Breast epithelium (tissue), 4 donors: ENCODE data around the gene GATAD2A. TPM values are rescaled to one million over a fixed set of nuclear protein-coding genes. Genes with fewer than 3 reads are reported as not detected.
A peak's percentile ranks its signal among the peaks of the same experiment; 100 is the strongest.

Experiments
- DNase-seq, 2 donors: peaks; one replicate each; pipeline ENCODE4 v3.0.0-alpha.2; 2019; ENCODE audit warnings: low spot score in 2 of 2
- H3K27ac ChIP-seq, 2 donors: fragments of 200-600 bp; sonication (generic) in 1 of 2; one replicate each; pipeline ENCODE4 v1.5.1; 2016 to 2019; ENCODE audit warnings: mild to moderate bottlenecking in 1 of 2
- H3K27me3 ChIP-seq, 2 donors: fragments of 200-600 bp; sonication (generic) in 1 of 2; one replicate each; pipeline versions ENCODE4 v1.5.1 to v1.6.0; 2017 to 2019; ENCODE audit warnings: control low read depth in 1 of 2, mild to moderate bottlenecking in 1 of 2
- H3K36me3 ChIP-seq: fragments of 200-600 bp; one replicate; pipeline ENCODE4 v1.5.1; 2019
- H3K4me1 ChIP-seq, 2 donors: fragments of 200-600 bp; sonication (generic); one replicate each; pipeline ENCODE4 v1.5.1; 2016 to 2019; ENCODE audit warnings: control low read depth in 1 of 2
- H3K4me3 ChIP-seq, 3 donors: fragments of 200-600 bp; sonication (generic); 1 replicate in 2 of 3; 2 replicates in 1 of 3; pipeline ENCODE4 v1.5.1; 2016 to 2019; ENCODE audit warnings: mild to moderate bottlenecking in 3 of 3, moderate library complexity in 2 of 3
- H3K9me3 ChIP-seq, 2 donors: fragments of 200-600 bp; sonication (generic) in 1 of 2; one replicate each; pipeline ENCODE4 v1.5.1; 2016 to 2019; ENCODE audit warnings: control low read depth in 1 of 2
- CTCF ChIP-seq, 3 donors: fragments of 450-650 bp; IDR thresholded peaks; one replicate each; pipeline ENCODE4 v1.5.1; 2016 to 2017; ENCODE audit warnings: antibody characterized with exemption in 3 of 3, mild to moderate bottlenecking in 3 of 3, moderate library complexity in 3 of 3
- POLR2A ChIP-seq: fragments of 450-650 bp; IDR thresholded peaks from one replicate; pipeline ENCODE4 v1.6.1; 2016; ENCODE audit warnings: antibody characterized with exemption, mild to moderate bottlenecking, moderate library complexity
- POLR2AphosphoS5 ChIP-seq, 3 donors: sonication (generic); formaldehyde crosslinking; IDR thresholded peaks; one replicate each; pipeline ENCODE4 v1.6.1; 2017; ENCODE audit warnings: antibody characterized with exemption in 3 of 3
- intact Hi-C: fragments of 100-400 bp; cut with DNase I; formaldehyde crosslinking; loops from one replicate; pipeline ENCODE4 v1.15.1; 2023; ENCODE audit warnings: low total_unique reads
- total RNA-seq, 3 donors: library from RNA; depleted of rRNA; stranded (reverse); fragments of >200 nt; gene quantifications; one replicate each; pipeline ENCODE4 v1.1.0, GENCODE V29; 2016

Gene GATAD2A
- total RNA-seq, 3 donors from 2014 or later, result 29.1 to 38.7 (median 33.6) TPM

DNA sequence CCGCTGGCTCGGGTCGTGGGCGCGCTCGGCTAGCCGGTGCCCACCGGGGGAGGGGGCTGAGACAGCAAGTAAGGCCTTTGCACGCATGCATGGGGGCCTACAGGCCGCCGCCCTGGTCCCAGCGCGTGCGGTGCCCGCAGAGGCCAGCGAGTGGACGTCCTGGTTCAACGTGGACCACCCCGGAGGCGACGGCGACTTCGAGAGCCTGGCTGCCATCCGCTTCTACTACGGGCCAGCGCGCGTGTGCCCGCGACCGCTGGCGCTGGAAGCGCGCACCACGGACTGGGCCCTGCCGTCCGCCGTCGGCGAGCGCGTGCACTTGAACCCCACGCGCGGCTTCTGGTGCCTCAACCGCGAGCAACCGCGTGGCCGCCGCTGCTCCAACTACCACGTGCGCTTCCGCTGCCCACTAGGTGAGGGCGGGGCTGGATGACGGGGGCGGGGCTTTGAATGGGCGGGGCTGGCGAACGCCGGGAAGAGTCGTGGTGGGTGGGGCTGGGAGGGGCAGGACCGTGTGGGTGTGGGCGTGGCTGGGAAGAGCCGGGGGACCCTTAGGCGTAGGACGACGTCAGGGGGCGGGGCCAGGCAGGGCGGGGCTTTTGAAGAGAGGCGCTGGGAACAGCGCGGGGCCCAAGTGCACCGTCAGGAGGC is 134.7 kb downstream of the GATAD2A start:
- Histone ChIP-seq H3K27me3 (no peaks in the 10 kb centered on the region), H3K9me3 (peaks cover 0 to 5% of the 10 kb centered on the region in 2 donors), H3K27ac (no peak overlapping the region), H3K4me1 (peaks cover 0 to 7% of the 10 kb centered on the region in 2 donors), H3K36me3 (no peaks in the 10 kb centered on the region), H3K4me3 (peak overlapping the region in 2 of 3 donors; percentile 39 to 54)
- intact Hi-C loops, result no loop called here
- TF ChIP-seq CTCF (IDR thresholded peaks at IDR 0.05) (no peak), POLR2AphosphoS5 (IDR thresholded peaks at IDR 0.05) (no peak), POLR2A (no peak)
- no peak for DNase-seq

DNA sequence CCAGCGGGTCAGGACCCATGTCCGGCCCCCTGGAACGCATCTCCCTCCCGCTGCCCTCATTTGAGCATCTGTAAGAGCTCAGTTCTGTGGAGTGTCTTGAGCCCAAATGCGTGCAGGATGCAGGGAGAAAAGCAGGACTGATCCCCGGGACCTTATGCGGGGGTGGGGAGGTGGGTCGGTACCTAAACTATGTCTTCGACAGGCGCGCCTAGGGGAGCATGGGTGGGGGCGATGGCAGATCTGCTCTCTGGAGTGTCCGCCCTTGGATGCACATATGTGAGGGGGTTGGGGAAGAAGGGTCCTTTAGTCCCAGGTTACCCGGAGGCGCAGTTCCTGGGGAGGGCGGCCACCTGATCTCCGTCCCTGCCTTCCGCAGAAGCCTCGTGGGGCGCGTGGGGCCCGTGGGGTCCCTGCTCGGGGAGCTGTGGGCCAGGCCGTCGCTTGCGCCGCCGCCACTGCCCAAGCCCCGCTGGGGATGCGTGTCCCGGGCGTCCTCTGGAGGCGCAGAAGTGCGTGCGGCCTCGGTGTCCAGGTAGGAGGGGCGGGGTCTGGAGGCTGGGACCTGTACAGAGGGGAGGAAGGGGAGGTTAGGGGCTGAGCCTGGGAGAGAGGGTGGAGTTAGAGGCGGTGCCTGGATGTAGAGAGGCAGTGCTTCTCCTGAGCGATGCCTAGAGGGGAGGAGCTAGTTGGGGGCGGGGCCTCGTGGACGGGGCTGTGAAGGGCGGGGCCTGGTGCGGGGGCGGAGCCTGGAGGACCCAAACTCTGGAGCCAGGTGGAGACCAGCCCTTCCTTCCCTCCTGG is 135.4 kb downstream of the GATAD2A start:
- TF ChIP-seq POLR2AphosphoS5 (IDR thresholded peaks at IDR 0.05), result no peak
- no peak for TF ChIP-seq CTCF (IDR thresholded peaks at IDR 0.05)
- no peak for TF ChIP-seq POLR2A
- no peak overlapping the region for H3K27ac ChIP-seq
- H3K4me1 ChIP-seq, result peaks cover 0 to 7% of the 10 kb centered on the region in 2 donors
- DNase-seq, result peak in 1 of 2 donors; percentile 48
- peak overlapping the region in 2 of 3 donors; percentile 39 to 54 for H3K4me3 ChIP-seq
- peaks cover 0 to 5% of the 10 kb centered on the region in 2 donors for H3K9me3 ChIP-seq
- no peaks in the 10 kb centered on the region for H3K27me3 ChIP-seq
- no peaks in the 10 kb centered on the region for H3K36me3 ChIP-seq
- intact Hi-C loops, result no loop called here

DNA sequence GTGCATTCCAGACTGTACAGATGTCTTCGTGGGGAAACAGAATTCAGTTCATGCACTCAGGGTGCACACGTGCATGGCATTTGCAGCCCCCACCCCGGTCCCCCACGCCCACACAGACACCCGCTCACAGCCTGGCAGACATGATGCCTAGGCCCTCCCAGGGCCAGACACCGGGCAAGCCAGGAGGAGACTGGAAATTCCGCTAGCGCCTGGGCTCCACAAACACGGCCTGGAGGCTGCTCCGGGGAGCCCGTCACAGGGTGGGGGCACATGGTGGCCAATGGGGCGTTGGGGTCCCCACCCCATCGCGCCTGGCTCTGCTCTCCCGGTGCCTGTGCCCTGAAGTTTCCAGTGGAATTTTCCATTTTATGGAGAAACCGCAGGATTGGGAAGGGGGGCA is 136.1 kb downstream of the GATAD2A start:
- no peak for TF ChIP-seq POLR2AphosphoS5 (IDR thresholded peaks at IDR 0.05)
- no peak for TF ChIP-seq POLR2A
- TF ChIP-seq CTCF (IDR thresholded peaks at IDR 0.05), result no peak
- Histone ChIP-seq H3K4me3 (peak overlapping the region in 2 of 3 donors; percentile 39 to 54), H3K36me3 (no peaks in the 10 kb centered on the region), H3K9me3 (peaks cover 0 to 5% of the 10 kb centered on the region in 2 donors), H3K27me3 (no peaks in the 10 kb centered on the region), H3K27ac (no peak overlapping the region), H3K4me1 (peaks cover 0 to 7% of the 10 kb centered on the region in 2 donors)
- intact Hi-C loops, result no loop called here
- no peak for DNase-seq

GRCh38 chr19:19542507-19542906 is 137.0 kb downstream of the GATAD2A start:
- no peak overlapping the region for H3K4me3 ChIP-seq
- peaks cover 0 to 5% of the 10 kb centered on the region in 2 donors for H3K9me3 ChIP-seq
- DNase-seq, result no peak
- peaks cover 0 to 7% of the 10 kb centered on the region in 2 donors for H3K4me1 ChIP-seq
- no peaks in the 10 kb centered on the region for H3K27me3 ChIP-seq
- no peak overlapping the region for H3K27ac ChIP-seq
- intact Hi-C loops, result no loop called here
- TF ChIP-seq POLR2AphosphoS5 (IDR thresholded peaks at IDR 0.05) (no peak), CTCF (IDR thresholded peaks at IDR 0.05) (no peak), POLR2A (no peak)
- no peaks in the 10 kb centered on the region for H3K36me3 ChIP-seq

GRCh38 chr19:19543101-19543500 is 137.6 kb downstream of the GATAD2A start:
- DNase-seq, result no peak
- TF ChIP-seq POLR2AphosphoS5 (IDR thresholded peaks at IDR 0.05), result no peak
- TF ChIP-seq CTCF (IDR thresholded peaks at IDR 0.05), result no peak
- TF ChIP-seq POLR2A, result no peak
- Histone ChIP-seq H3K4me3 (no peak overlapping the region), H3K27ac (no peak overlapping the region), H3K27me3 (no peaks in the 10 kb centered on the region), H3K36me3 (no peaks in the 10 kb centered on the region), H3K9me3 (peaks cover 0 to 5% of the 10 kb centered on the region in 2 donors), H3K4me1 (peaks cover 0 to 7% of the 10 kb centered on the region in 2 donors)
- intact Hi-C loops, result no loop called here
